AG04450 (cell line): ENCODE measurements around the gene NAA38. TPM values are rescaled to one million over a fixed set of nuclear protein-coding genes. Genes with fewer than 3 reads are reported as not detected.

ENCODE experiments used
- CTCF ChIA-PET: fragments of 300-600, 350-600 bp; formaldehyde crosslinking; extraction: SDS; loops from one replicate; lab custom pipeline; 2022; ENCODE audit warnings: antibody characterized with exemption, inconsistent platforms; lab: Charles Lee
- POLR2A ChIA-PET: fragments of 350-600 bp; formaldehyde crosslinking; extraction: SDS; loops from one replicate; lab custom pipeline; 2021; ENCODE audit warnings: antibody characterized with exemption, inconsistent platforms; lab: Yijun Ruan, JAX
- DNase-seq: peaks from one replicate; pipeline ENCODE4 v3.0.0-alpha.2; 2011; ENCODE audit warnings: low read depth, low spot score
- H3K27ac ChIP-seq: one replicate; pipeline ENCODE4 v1.5.1; 2012; ENCODE audit warnings: low read depth, low read length, control low read depth
- H3K27me3 ChIP-seq: one replicate; pipeline ENCODE4 v1.6.0; 2012; ENCODE audit warnings: low read length; ENCODE audit not compliant: control insufficient read depth, insufficient read depth
- H3K4me3 ChIP-seq: 2 replicates; pipeline ENCODE4 v1.5.1; 2011; ENCODE audit warnings: mild to moderate bottlenecking, low read depth, low read length, control low read depth
- H3K9me3 ChIP-seq: 2 replicates; pipeline ENCODE4 v1.5.1; 2012; ENCODE audit warnings: low read length; ENCODE audit not compliant: control insufficient read depth, insufficient read depth
- polyA plus RNA-seq: library from polyadenylated mRNA; depleted of rRNA; stranded (reverse); fragments of >200 nt; gene quantifications from 2 replicates; pipeline ENCODE4 v1.2.3, GENCODE V29; 2011
- TF ChIP-seq, protein P1 (sequence below): IDR thresholded peaks from 2 replicates; pipeline ENCODE4 v1.5.1; 2011; ENCODE audit warnings: low read depth, low read length, control low read depth, inconsistent platforms

NAA38 gene
- polyA plus RNA-seq, 1 experiment: 49.3 TPM

DNA sequence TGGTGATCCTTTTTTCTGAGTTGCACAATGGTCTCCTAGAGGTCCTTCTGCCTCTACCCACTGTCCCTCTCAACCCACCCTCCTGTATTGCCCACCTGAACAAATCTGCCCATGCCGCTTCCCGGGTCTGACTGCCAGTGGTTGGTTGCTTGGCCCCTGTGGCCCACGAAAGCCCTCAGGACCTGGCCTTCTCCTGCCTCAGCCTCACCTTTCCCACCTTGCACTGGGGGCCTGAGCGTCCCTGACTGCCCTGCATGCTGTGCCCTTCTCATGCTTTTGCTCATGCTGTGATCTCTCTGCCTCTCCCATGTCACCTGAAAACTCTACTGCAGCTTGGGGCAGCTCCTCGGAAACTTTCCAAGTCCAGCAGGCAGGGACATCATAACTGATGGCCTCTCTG is 37.1 kb downstream of the NAA38 start:
- H3K9me3 ChIP-seq: no peaks in the 10 kb centered on the region; the same call in 1 of the 2 replicates
- TF ChIP-seq, protein P1, sequence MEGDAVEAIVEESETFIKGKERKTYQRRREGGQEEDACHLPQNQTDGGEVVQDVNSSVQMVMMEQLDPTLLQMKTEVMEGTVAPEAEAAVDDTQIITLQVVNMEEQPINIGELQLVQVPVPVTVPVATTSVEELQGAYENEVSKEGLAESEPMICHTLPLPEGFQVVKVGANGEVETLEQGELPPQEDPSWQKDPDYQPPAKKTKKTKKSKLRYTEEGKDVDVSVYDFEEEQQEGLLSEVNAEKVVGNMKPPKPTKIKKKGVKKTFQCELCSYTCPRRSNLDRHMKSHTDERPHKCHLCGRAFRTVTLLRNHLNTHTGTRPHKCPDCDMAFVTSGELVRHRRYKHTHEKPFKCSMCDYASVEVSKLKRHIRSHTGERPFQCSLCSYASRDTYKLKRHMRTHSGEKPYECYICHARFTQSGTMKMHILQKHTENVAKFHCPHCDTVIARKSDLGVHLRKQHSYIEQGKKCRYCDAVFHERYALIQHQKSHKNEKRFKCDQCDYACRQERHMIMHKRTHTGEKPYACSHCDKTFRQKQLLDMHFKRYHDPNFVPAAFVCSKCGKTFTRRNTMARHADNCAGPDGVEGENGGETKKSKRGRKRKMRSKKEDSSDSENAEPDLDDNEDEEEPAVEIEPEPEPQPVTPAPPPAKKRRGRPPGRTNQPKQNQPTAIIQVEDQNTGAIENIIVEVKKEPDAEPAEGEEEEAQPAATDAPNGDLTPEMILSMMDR: no peak
- no peak overlapping the region for H3K27ac ChIP-seq
- POLR2A ChIA-PET: no interaction called here
- peaks cover 31% of the 10 kb centered on the region for H3K27me3 ChIP-seq
- DNase-seq: no peak
- H3K4me3 ChIP-seq: no peak overlapping the region
- CTCF ChIA-PET: interaction anchor here (1.0 to 1.6 kb wide), 2 partner anchors 13 to 170 kb away, joined by 3 to 5 read pairs; partner anchors contain the start of gene KDM6B

DNA sequence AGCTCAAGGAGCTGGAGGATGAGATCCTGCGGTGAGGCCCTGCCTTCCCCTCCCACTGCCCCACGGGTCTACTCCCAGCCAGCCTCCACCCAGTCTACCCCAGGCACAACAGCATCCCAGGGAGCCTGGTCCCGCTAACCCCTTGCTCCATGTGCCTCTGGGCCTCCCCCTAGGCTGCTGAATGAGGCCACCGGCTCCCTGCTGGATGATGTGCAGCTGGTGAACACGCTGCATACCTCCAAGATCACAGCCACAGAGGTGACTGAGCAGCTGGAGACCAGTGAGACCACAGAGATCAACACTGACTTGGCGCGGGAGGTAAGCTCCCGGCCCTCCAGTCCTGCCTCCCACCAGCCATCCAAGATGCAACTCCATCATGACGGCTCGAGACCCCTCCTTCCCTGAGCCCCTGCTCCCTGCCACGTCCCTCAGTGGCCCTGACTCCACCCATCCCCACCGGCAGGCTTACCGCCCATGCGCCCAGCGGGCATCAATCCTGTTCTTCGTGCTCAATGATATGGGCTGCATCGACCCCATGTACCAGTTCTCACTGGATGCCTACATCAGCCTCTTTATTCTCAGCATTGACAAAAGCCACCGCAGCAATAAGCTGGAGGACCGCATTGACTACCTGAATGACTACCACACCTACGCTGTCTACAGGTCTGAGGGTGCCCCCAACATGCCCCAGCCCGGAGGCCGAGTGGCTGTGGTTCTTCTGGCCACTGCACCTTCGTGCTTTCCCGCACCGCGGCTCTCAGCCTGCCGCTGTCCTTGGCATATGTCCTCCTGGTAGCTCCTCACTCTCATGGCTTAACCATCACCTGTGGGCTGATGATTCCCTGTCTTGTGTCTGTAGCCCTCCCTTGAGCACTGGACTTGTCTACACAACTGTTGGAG is 38.4 kb downstream of the NAA38 start:
- CTCF ChIA-PET: interaction anchor here (0.6 to 1.2 kb wide), 7 partner anchors 38 to 171 kb away, joined by 3 to 4 read pairs (median 3); partner anchors contain the start of gene NAA38

DNA sequence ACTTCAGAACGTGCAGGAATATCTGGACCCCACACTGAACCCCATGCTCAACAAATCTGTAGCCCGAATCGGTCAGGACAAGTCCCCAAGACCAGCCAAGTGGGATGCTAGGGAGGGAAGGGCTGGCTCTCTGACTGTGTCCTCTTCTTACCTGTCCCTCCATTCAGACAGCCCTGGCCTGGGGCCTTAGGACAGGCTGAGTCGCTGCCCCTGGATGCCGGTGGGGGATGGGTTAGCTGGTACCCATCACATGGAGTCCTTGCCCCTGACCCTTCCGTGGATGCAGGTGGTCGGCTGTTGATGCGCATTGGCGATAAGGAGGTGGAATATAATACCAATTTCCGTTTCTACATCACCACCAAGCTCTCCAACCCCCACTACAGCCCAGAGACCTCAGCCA is 39.3 kb downstream of the NAA38 start:
- POLR2A ChIA-PET: no interaction called here
- H3K27me3 ChIP-seq: peaks cover 26% of the 10 kb centered on the region
- no peak overlapping the region for H3K4me3 ChIP-seq
- TF ChIP-seq, protein P1: no peak
- CTCF ChIA-PET: interaction anchor here (0.9 to 1.0 kb wide), 2 partner anchors 52 to 170 kb away, joined by 3 to 4 read pairs; no protein-coding TSS in a partner anchor
- no peak for DNase-seq
- H3K9me3 ChIP-seq: no peaks in the 10 kb centered on the region; the same call in 1 of the 2 replicates
- no peak overlapping the region for H3K27ac ChIP-seq

More for the DNA sequence above, 38.4 kb downstream of the NAA38 start:
- POLR2A ChIA-PET: no interaction called here
- H3K4me3 ChIP-seq: no peak overlapping the region
- no peaks in the 10 kb centered on the region; the same call in 1 of the 2 replicates for H3K9me3 ChIP-seq
- H3K27me3 ChIP-seq: peaks cover 26% of the 10 kb centered on the region
- H3K27ac ChIP-seq: no peak overlapping the region
- no peak for DNase-seq
- TF ChIP-seq, protein P1: no peak

DNA sequence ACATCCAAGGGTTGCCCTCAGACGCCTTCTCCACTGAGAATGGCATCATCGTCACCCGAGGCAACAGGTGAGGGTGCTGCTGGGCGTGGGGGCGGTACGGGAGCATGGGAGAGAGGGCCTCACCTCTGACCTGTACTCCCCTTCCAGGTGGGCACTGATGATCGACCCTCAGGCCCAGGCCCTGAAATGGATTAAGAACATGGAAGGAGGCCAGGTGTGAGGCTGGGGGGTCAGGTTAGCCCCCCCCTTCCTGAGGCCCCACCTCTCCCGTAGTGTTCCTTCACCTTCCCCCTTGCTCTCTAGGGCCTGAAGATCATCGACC is 39.8 kb downstream of the NAA38 start:
- POLR2A ChIA-PET: no interaction called here
- H3K27ac ChIP-seq: no peak overlapping the region
- no peak overlapping the region for H3K4me3 ChIP-seq
- no peak for DNase-seq
- no peaks in the 10 kb centered on the region; the same call in 1 of the 2 replicates for H3K9me3 ChIP-seq
- peaks cover 26% of the 10 kb centered on the region for H3K27me3 ChIP-seq
- TF ChIP-seq, protein P1: no peak
- CTCF ChIA-PET: no interaction called here
